Osteocyte (in vitro differentiated cells): ENCODE measurements around the gene TTLL11. TPM values are rescaled to one million over a fixed set of nuclear protein-coding genes. Genes with fewer than 3 reads are reported as not detected.

ENCODE experiments used
- DNase-seq: peaks from one replicate; pipeline ENCODE4 v3.0.0; 2021; ENCODE audit warnings: mixed read lengths; ENCODE audit not compliant: unreplicated experiment; ENCODE audit errors: extremely low spot score
- H3K27ac Mint-ChIP-seq: one replicate; pipeline ENCODE4 v1.8.0; 2021; ENCODE audit warnings: mild to moderate bottlenecking, mixed read lengths; ENCODE audit not compliant: unreplicated experiment
- H3K27me3 Mint-ChIP-seq: one replicate; pipeline ENCODE4 v1.8.0; 2021; ENCODE audit warnings: mixed read lengths; ENCODE audit not compliant: unreplicated experiment
- H3K36me3 Mint-ChIP-seq: one replicate; pipeline ENCODE4 v1.8.0; 2021; ENCODE audit warnings: mixed read lengths; ENCODE audit not compliant: unreplicated experiment
- H3K4me1 Mint-ChIP-seq: one replicate; pipeline ENCODE4 v1.8.0; 2021; ENCODE audit warnings: mixed read lengths; ENCODE audit not compliant: unreplicated experiment
- H3K4me3 Mint-ChIP-seq: one replicate; pipeline ENCODE4 v1.8.0; 2021; ENCODE audit warnings: mild to moderate bottlenecking, moderate library complexity, mixed read lengths; ENCODE audit not compliant: unreplicated experiment
- H3K9me3 Mint-ChIP-seq: one replicate; pipeline ENCODE4 v1.8.0; 2021; ENCODE audit warnings: mixed read lengths; ENCODE audit not compliant: unreplicated experiment
- total RNA-seq: library from RNA; stranded (reverse); gene quantifications from 2 replicates; pipeline ENCODE4 v1.2.1, GENCODE V29; 2021
- TF ChIP-seq, protein P1 (sequence below): fragments of 200-600 bp; sonication (generic); IDR thresholded peaks from 2 replicates; pipeline ENCODE4 v1.5.0; 2021; ENCODE audit warnings: antibody characterized with exemption, mild to moderate bottlenecking, moderate library complexity

The TTLL11 gene
- total RNA-seq, 1 donor from 2014 or later: 6.0 TPM

DNA sequence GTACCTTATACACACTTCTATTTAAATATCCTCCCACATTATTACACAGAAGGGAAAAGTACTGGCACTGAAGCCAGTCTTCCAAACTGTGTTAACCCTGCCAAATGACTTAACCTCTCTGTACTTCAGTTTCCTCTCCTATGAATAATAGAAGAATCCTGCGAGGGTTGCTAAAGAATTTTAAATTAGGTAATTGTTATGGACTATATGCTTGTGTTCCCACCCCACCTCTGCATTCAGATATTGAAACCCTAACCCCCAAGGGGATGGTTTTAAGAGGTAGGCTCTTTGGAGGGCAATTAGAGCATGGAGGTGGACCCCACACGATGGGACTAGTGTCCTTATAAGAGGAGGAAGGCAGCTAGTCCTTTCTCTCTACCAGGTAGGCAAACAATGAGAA lies 72.7 kb downstream of the TTLL11 start:
- H3K4me1 Mint-ChIP-seq: peaks cover 1% of the 10 kb centered on the region
- no peak overlapping the region for H3K4me3 Mint-ChIP-seq
- TF ChIP-seq, protein P1, sequence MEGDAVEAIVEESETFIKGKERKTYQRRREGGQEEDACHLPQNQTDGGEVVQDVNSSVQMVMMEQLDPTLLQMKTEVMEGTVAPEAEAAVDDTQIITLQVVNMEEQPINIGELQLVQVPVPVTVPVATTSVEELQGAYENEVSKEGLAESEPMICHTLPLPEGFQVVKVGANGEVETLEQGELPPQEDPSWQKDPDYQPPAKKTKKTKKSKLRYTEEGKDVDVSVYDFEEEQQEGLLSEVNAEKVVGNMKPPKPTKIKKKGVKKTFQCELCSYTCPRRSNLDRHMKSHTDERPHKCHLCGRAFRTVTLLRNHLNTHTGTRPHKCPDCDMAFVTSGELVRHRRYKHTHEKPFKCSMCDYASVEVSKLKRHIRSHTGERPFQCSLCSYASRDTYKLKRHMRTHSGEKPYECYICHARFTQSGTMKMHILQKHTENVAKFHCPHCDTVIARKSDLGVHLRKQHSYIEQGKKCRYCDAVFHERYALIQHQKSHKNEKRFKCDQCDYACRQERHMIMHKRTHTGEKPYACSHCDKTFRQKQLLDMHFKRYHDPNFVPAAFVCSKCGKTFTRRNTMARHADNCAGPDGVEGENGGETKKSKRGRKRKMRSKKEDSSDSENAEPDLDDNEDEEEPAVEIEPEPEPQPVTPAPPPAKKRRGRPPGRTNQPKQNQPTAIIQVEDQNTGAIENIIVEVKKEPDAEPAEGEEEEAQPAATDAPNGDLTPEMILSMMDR: no peak
- H3K27ac Mint-ChIP-seq: no peak overlapping the region
- DNase-seq: no peak
- peaks cover 13% of the 10 kb centered on the region for H3K9me3 Mint-ChIP-seq
- H3K27me3 Mint-ChIP-seq: no peaks in the 10 kb centered on the region
- peaks cover 14% of the 10 kb centered on the region for H3K36me3 Mint-ChIP-seq

DNA sequence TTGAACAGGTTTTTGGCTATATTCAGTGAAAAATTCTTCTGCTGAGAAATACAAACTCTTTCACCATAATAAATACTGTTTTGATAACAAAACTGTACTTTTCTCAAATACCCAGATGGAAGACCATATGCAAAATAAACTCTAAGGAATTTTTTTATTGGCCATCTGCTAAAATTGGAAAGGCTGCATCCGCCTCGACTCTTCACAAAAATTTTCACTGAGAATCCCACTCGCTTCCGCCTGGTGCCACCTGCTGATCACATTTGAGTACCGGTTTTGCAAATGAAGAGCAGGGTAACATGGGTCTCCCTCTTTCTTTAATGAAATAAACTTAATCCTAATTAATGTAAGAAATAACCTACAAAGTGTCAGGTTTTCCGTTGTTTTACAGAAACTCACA lies 76.4 kb downstream of the TTLL11 start:
- TF ChIP-seq, protein P1: peak; percentile 57
- DNase-seq: no peak

DNA sequence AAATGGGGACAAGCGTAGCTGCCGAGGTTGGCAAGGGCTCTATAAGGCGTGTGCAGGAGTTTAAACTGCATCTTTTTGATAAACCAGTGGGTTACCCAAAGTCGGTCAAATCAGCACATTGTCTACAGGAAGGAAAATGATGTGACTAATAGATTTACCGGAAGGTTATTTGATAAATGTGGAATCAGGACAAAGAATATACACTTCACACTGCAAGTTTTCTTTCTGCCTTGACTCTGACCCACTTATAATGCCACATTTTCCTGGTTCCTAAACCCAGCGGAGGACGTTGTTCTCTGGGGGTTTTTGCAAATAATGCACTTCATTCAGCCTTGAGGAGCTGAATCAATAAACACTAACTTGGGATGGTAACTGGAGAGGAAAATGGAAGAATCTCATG lies 76.8 kb downstream of the TTLL11 start:
- TF ChIP-seq, protein P1: no peak
- H3K4me3 Mint-ChIP-seq: no peak overlapping the region

More for the DNA sequence above, 76.4 kb downstream of the TTLL11 start:
- no peaks in the 10 kb centered on the region for H3K9me3 Mint-ChIP-seq
- H3K27ac Mint-ChIP-seq: no peak overlapping the region
- H3K27me3 Mint-ChIP-seq: no peaks in the 10 kb centered on the region
- H3K4me1 Mint-ChIP-seq: peaks cover 1% of the 10 kb centered on the region
- peaks cover under 1% of the 10 kb centered on the region for H3K36me3 Mint-ChIP-seq
- no peak overlapping the region for H3K4me3 Mint-ChIP-seq

DNA sequence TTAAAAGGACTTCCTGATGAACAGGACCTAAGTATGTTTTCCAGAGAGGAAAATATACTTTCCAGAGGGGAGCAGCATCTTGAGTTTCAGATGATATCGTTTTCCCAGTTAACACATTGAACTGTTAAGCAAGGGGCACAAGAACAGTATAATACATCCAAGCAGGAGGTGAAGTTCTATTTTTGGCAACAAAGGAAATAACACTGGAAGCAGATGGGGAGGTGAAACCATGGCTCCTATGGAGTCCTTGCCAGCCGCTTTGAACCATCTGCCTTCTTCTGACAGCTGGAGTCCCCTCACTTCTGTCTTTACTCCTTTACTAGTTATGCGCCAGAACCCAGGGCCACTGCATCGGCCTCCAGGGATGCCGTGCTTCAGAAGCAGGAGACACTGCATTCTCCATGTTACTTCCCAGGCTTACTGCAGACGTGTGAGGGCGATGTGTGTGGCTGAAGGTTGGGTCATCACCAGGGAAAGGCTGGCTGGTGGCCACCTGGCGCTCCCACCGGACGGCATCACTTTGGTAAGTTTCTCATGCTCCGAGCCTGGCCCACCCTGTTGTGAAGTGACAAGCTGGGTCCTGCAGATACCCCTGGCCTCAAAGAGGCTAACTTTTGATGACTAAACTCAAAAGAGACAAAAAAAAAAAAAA lies 77.8 kb downstream of the TTLL11 start:
- H3K9me3 Mint-ChIP-seq: no peaks in the 10 kb centered on the region
- no peak overlapping the region for H3K4me3 Mint-ChIP-seq
- H3K27ac Mint-ChIP-seq: no peak overlapping the region
- no peaks in the 10 kb centered on the region for H3K36me3 Mint-ChIP-seq
- peaks cover 1% of the 10 kb centered on the region for H3K4me1 Mint-ChIP-seq
- TF ChIP-seq, protein P1: no peak
- DNase-seq: peak; percentile 59
- no peaks in the 10 kb centered on the region for H3K27me3 Mint-ChIP-seq

More for the DNA sequence above, 76.8 kb downstream of the TTLL11 start:
- H3K36me3 Mint-ChIP-seq: no peaks in the 10 kb centered on the region
- DNase-seq: peak; percentile 46
- H3K9me3 Mint-ChIP-seq: no peaks in the 10 kb centered on the region
- peaks cover 1% of the 10 kb centered on the region for H3K4me1 Mint-ChIP-seq
- H3K27me3 Mint-ChIP-seq: no peaks in the 10 kb centered on the region
- no peak overlapping the region for H3K27ac Mint-ChIP-seq

DNA sequence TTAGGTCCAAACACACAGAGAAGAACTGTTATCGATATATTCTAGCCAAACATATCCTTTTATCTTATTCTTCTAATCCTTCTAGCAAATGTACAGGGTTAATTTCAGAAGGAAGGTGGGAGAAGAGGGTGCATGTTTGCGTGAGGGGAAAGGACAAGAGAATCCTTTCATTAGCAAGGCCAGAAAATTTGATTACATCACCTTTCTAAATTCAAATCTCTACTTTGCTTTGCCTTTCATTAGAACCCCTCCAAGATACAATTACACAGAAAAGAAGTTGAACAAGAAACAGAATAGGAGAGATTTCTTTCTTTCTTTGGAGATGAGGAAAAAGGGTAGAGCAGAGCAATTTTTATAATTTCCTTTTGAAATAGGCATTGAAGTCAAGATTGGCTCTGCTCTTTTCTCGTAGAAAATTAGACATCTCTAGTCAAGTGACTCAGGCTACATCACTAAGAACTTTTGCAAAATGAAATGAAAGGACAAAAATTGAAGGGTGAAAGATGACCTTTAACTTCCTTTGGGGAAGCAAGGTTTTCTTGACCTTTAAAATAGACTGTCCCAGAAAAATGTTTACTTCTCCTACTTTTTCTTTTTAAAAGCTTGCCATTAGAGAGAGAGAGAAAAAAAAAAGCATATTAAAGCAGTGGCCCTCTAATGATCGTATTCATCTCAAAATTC lies 81.2 kb downstream of the TTLL11 start:
- Mint-ChIP-seq H3K4me1 (peaks cover 1% of the 10 kb centered on the region), H3K27me3 (no peaks in the 10 kb centered on the region), H3K27ac (no peak overlapping the region), H3K4me3 (no peak overlapping the region), H3K36me3 (no peaks in the 10 kb centered on the region), H3K9me3 (no peaks in the 10 kb centered on the region)
- TF ChIP-seq, protein P1: no peak
- DNase-seq: no peak
